Upper lobe of left lung (tissue), 4 donors: ENCODE data around the gene HSPB3.

ENCODE experiments used
- POLR2AphosphoS5 ChIP-seq, 2 donors: sonication (generic); formaldehyde crosslinking; IDR thresholded peaks; one replicate each; pipeline ENCODE4 v1.5.1; 2017; ENCODE audit warnings: antibody characterized with exemption in 2 of 2
- TF ChIP-seq, protein P1 (sequence below), 6 experiments: fragments of 450-650 bp in 4 of 6; fragments of 200-600 bp in 2 of 6; sonication (generic) in 2 of 6; IDR thresholded peaks; one replicate each; pipeline ENCODE4 v1.5.1; 2016 to 2019; ENCODE audit warnings: antibody characterized with exemption in 6 of 6

- TF ChIP-seq POLR2AphosphoS5 (IDR thresholded peaks at IDR 0.05), result no peak
- TF ChIP-seq, protein P1, sequence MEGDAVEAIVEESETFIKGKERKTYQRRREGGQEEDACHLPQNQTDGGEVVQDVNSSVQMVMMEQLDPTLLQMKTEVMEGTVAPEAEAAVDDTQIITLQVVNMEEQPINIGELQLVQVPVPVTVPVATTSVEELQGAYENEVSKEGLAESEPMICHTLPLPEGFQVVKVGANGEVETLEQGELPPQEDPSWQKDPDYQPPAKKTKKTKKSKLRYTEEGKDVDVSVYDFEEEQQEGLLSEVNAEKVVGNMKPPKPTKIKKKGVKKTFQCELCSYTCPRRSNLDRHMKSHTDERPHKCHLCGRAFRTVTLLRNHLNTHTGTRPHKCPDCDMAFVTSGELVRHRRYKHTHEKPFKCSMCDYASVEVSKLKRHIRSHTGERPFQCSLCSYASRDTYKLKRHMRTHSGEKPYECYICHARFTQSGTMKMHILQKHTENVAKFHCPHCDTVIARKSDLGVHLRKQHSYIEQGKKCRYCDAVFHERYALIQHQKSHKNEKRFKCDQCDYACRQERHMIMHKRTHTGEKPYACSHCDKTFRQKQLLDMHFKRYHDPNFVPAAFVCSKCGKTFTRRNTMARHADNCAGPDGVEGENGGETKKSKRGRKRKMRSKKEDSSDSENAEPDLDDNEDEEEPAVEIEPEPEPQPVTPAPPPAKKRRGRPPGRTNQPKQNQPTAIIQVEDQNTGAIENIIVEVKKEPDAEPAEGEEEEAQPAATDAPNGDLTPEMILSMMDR (IDR thresholded peaks at IDR 0.05), result no peak
These were observed 13.2 kb upstream of the HSPB3 start for GRCh38 chr5:54442271-54442670.
